ENCODE measurements around the gene MIOX.
A peak's percentile ranks its signal among the peaks of the same experiment; 100 is the strongest.

MIOX gene

DNA sequence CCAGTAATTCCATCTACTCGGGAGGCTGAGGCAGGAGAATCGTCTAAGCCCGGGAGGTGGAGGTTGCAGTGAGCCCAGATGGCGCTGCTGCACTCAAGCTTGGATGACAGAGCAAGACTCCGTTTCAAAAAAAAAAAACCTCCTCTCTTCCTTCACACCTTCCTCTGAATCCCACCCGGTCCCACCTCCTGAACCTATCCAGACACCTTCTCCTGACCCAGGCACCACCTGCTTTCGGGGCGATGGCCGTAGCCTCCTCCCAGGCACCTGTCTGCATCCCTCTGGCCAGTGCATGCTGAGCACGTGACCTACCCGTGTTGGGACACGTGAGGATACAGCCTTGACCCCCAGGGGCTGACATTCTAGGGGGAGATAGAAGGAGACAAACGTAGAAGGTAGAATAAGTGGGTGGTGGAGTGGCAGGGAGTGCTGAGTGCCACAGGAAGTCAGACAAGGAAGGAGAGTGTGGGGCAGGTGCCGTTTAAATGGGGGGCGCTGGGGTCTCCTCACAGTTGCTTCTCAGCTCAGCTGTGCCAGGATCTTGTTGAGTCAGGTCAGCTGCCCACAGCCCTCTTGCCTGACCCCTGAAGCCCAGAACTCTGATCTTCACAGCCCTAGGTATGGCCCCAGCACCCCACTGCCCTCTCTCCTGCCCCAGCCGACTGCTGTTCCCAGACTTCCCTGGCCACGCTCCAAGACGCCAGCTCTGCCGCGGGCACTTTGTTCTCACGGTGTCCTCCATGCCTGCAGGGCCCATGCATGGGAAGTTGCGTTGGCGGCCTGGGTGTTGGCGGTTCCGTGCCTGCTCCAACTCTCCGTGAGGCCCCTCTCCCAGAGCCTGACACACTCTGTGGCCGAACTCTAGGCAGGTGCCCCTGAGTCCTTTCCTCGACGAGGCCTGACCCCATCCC lies 1.2 kb upstream of the MIOX start:
- CTCF ChIA-PET, result interaction anchor here (1.2 to 3.1 kb wide), 2 partner anchors 12 kb away, joined by 5 to 21 read pairs; no protein-coding TSS in a partner anchor
- Histone ChIP-seq H3K9me3 (ENCODE audit: control insufficient read depth, insufficient read depth, low read depth, low read length) (no peaks in the 10 kb centered on the region), H3K36me3 (ENCODE audit: control insufficient read depth in 2 of 2, insufficient read depth in 1 of 2, low read length in 2 of 2) (no peaks in the 10 kb centered on the region), H3K27ac (ENCODE audit: extremely low read depth, low read depth, low read length) (no peak overlapping the region), H3K4me1 (ENCODE audit: control insufficient read depth, insufficient read depth, low read length) (no peaks in the 10 kb centered on the region), H3K4me3 (ENCODE audit: low read depth, low read length) (no peak overlapping the region)
- POLR2A ChIA-PET, result interaction anchor here (0.6 to 2.2 kb wide), 5 partner anchors 12 to 54 kb away, joined by 3 to 8 read pairs (median 4); partner anchors contain the start of genes LMF2 and NCAPH2
- TF ChIP-seq ZBTB17 (tag by site-specific recombination; IDR thresholded peaks at IDR 0.05), result 0 out of 2 replicates have a peak, but pooled peaks have one; percentile 23
- TF ChIP-seq ZFHX2 (tag by site-specific recombination; conservative IDR thresholded peaks at IDR 0.05), result 0 out of 2 replicates have a peak, but pooled peaks have one; percentile 8
- TF ChIP-seq, protein P1, sequence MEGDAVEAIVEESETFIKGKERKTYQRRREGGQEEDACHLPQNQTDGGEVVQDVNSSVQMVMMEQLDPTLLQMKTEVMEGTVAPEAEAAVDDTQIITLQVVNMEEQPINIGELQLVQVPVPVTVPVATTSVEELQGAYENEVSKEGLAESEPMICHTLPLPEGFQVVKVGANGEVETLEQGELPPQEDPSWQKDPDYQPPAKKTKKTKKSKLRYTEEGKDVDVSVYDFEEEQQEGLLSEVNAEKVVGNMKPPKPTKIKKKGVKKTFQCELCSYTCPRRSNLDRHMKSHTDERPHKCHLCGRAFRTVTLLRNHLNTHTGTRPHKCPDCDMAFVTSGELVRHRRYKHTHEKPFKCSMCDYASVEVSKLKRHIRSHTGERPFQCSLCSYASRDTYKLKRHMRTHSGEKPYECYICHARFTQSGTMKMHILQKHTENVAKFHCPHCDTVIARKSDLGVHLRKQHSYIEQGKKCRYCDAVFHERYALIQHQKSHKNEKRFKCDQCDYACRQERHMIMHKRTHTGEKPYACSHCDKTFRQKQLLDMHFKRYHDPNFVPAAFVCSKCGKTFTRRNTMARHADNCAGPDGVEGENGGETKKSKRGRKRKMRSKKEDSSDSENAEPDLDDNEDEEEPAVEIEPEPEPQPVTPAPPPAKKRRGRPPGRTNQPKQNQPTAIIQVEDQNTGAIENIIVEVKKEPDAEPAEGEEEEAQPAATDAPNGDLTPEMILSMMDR (tag by site-specific recombination; IDR thresholded peaks at IDR 0.05), result peak; percentile 42; the same call in 1 of the 2 replicates
- TF ChIP-seq REST (tag by site-specific recombination; IDR thresholded peaks at IDR 0.05), result no peak

DNA sequence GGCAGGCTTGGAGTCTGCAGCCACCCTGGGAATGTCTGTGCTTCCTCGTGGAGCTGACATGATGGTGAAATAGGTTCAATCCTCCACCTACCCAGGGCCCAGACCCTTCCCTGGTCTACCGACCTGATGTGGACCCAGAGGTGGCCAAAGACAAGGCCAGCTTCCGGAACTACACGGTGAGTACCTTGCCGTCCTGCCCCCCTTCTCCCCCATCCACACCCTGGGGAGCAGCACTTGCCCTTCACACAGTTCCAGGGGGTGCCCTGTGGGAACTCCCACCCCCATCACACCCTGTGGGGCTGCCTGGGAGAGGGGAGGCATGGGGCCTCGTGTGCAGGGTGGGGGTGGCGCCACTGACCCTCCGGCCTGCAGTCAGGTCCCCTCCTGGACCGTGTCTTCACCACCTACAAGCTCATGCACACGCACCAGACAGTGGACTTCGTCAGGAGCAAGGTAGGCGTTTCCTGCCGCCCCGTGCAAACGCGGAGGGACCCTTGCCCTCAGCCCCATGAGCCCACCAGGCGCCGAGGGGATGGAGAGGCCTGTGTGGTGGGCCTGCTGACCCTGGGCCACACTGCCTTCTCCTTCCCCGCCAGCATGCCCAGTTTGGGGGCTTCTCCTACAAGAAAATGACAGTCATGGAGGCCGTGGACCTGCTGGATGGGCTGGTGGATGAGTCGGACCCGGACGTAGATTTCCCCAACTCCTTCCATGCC lies 789 bp downstream of the MIOX start:
- no peak for TF ChIP-seq KLF16 (tag by site-specific recombination; IDR thresholded peaks at IDR 0.05)
- no peak for TF ChIP-seq ZNF704 (tag by site-specific recombination; IDR thresholded peaks at IDR 0.05)
- TF ChIP-seq GLIS2 (tag by site-specific recombination; IDR thresholded peaks at IDR 0.05), result 0 out of 2 replicates have a peak, but pooled peaks have one; percentile 10
- TF ChIP-seq ZNF776 (tag by site-specific recombination; IDR thresholded peaks at IDR 0.05; ENCODE audit: borderline replicate concordance), result no peak
- TF ChIP-seq GLIS1 (tag by site-specific recombination; IDR thresholded peaks at IDR 0.05), result peak; percentile 90
- ChIA-PET CTCF (interaction anchor here (3.1 kb wide), 1 partner anchor 10 kb away, joined by 21 read pairs; no protein-coding TSS in a partner anchor), POLR2A (interaction anchor here (1.0 to 2.2 kb wide), 3 partner anchors 10 to 36 kb away, joined by 3 to 8 read pairs (median 5); partner anchors contain the start of genes LMF2 and NCAPH2)
- Histone ChIP-seq H3K9me3 (ENCODE audit: control insufficient read depth, insufficient read depth, low read depth, low read length) (no peaks in the 10 kb centered on the region), H3K36me3 (ENCODE audit: control insufficient read depth in 2 of 2, insufficient read depth in 1 of 2, low read length in 2 of 2) (no peaks in the 10 kb centered on the region), H3K4me3 (ENCODE audit: low read depth, low read length) (no peak overlapping the region), H3K27ac (ENCODE audit: extremely low read depth, low read depth, low read length) (no peak overlapping the region), H3K4me1 (ENCODE audit: control insufficient read depth, insufficient read depth, low read length) (no peaks in the 10 kb centered on the region)

DNA sequence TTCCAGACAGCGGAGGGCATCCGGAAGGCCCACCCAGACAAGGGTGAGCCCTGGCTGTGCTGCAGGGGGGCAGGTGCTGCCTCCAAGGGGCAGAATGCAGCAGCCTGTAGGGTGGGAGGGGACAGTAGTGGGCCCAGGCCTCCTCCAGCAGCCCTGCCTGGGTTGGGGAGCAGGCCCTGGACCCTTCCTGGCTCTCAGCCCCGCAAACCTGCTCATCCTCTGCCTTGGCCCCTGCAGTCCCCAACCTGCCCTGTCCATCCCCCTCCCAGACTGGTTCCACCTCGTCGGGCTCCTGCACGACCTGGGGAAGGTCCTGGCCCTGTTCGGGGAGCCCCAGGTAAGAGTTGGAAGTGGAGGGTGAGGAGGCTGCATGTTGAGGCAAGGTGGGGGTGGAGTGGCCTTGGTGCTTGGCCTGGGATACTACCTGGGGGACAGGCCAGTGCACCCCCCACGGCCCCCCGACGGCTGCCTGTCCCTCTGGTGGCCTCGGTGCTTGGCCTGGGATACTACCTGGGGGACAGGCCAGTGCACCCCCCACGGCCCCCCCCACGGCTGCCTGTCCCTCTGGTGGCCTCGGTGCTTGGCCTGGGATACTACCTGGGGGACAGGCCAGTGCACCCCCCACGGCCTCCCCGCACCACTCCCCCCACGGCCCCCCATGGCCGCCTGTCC lies 1.5 kb downstream of the MIOX start:
- no peak for TF ChIP-seq ZNF26 (tag by site-specific recombination; IDR thresholded peaks at IDR 0.05)
- TF ChIP-seq GLIS1 (tag by site-specific recombination; IDR thresholded peaks at IDR 0.05), result peak; percentile 64
- no peak for TF ChIP-seq ZNF544 (tag by site-specific recombination; IDR thresholded peaks at IDR 0.05)
- TF ChIP-seq SP2 (tag by site-specific recombination; IDR thresholded peaks at IDR 0.05), result 0 out of 2 replicates have a peak, but pooled peaks have one; percentile 8
- no peaks in the 10 kb centered on the region for H3K4me1 ChIP-seq (ENCODE audit: control insufficient read depth, insufficient read depth, low read length)
- ChIA-PET POLR2A (interaction anchor here (2.2 kb wide), 1 partner anchor 9 kb away, joined by 8 read pairs; no protein-coding TSS in a partner anchor), CTCF (no interaction called here)
- H3K9me3 ChIP-seq (ENCODE audit: control insufficient read depth, insufficient read depth, low read depth, low read length), result no peaks in the 10 kb centered on the region
- H3K27ac ChIP-seq (ENCODE audit: extremely low read depth, low read depth, low read length), result no peak overlapping the region
- H3K36me3 ChIP-seq (ENCODE audit: control insufficient read depth in 2 of 2, insufficient read depth in 1 of 2, low read length in 2 of 2), result no peaks in the 10 kb centered on the region
- H3K4me3 ChIP-seq (ENCODE audit: low read depth, low read length), result no peak overlapping the region

All from HEK293 (cell line).